GM12878 (cell line): ENCODE measurements around the gene LKAAEAR1. TPM values are rescaled to one million over a fixed set of nuclear protein-coding genes. Genes with fewer than 3 reads are reported as not detected.

Source experiments
- ATAC-seq: fragments of 200-7000 bp; cut with Tn5 transposase; 3 replicates; pipeline ENCODE4 v1.9.1; 2020; ENCODE audit warnings: mild to moderate bottlenecking, moderate library complexity
- BruUV-seq: library from RNA; stranded (reverse); fragments of 400-500 nt; replicated peaks from 2 replicates; lab custom pipeline; 2021; lab: Mats Ljungman, UMichigan
- CTCF ChIA-PET: fragments of 300-600 bp; sonication (Branson Sonifier 250); formaldehyde crosslinking; extraction: SDS; loops from one replicate; lab custom pipeline; 2021; ENCODE audit warnings: inconsistent platforms; lab: Yijun Ruan, JAX
- POLR2A ChIA-PET: fragments of 350-600 bp; formaldehyde crosslinking; extraction: SDS; loops from one replicate; lab custom pipeline; 2021; ENCODE audit warnings: inconsistent platforms; lab: Charles Lee
- RAD21 ChIA-PET: fragments of 300-600 bp; sonication (Branson Sonifier 250); formaldehyde crosslinking; loops from one replicate; lab custom pipeline; 2023; ENCODE audit warnings: antibody characterized with exemption; ENCODE audit not compliant: unreplicated experiment; lab: Charles Lee
- SMC1A ChIA-PET: fragments of 300-600 bp; sonication (Branson Sonifier 250); formaldehyde crosslinking; loops from one replicate; lab custom pipeline; 2023; ENCODE audit not compliant: unreplicated experiment, uncharacterized antibody; lab: Charles Lee
- DNase-seq: peaks from one replicate; pipeline ENCODE4 v3.0.0-alpha.2; 2011; ENCODE audit warnings: low read depth, low spot score
- FAIRE-seq: peaks from 3 replicates; lab custom pipeline; 2011; peaks lifted over from hg19 to GRCh38; lab: Jason Lieb, UNC
- H2AFZ ChIP-seq: 2 replicates; pipeline ENCODE4 v1.6.0; 2011; ENCODE audit warnings: low read depth, low read length, control low read depth; ENCODE audit not compliant: control insufficient read depth
- H3K27ac ChIP-seq: 2 replicates; pipeline ENCODE4 v1.5.1; 2011; ENCODE audit warnings: control low read depth; ENCODE audit not compliant: control insufficient read depth, insufficient read depth
- H3K27me3 ChIP-seq, 2 experiments: replicated peaks in 1 of 2; 2 replicates each; pipeline versions ENCODE4 v1.6.0 to v1.6.1; 2011; ENCODE audit warnings: low read length in 1 of 2; ENCODE audit not compliant: control insufficient read depth in 2 of 2, insufficient read depth in 2 of 2
- H3K36me3 ChIP-seq, 2 experiments: 2 replicates each; pipeline ENCODE4 v1.5.1; 2011; ENCODE audit warnings: low read length in 1 of 2; ENCODE audit not compliant: control insufficient read depth in 2 of 2, insufficient read depth in 2 of 2
- H3K4me1 ChIP-seq: 2 replicates; pipeline ENCODE4 v1.6.1; 2011; ENCODE audit warnings: mild to moderate bottlenecking, low read length, moderate library complexity, mixed read lengths; ENCODE audit not compliant: control insufficient read depth, insufficient read depth
- H3K4me2 ChIP-seq: 2 replicates; pipeline ENCODE4 v1.6.0; 2011; ENCODE audit warnings: control low read depth; ENCODE audit not compliant: control insufficient read depth, insufficient read depth
- H3K4me3 ChIP-seq: fragments of 200-600 bp; sonication (generic); 2 replicates; pipeline ENCODE4 v1.5.1; 2016
- H3K79me2 ChIP-seq: 2 replicates; pipeline ENCODE4 v1.6.0; 2011; ENCODE audit warnings: low read length; ENCODE audit not compliant: control insufficient read depth, insufficient read depth
- H3K9ac ChIP-seq: 2 replicates; pipeline ENCODE4 v1.8.0; 2011; ENCODE audit warnings: low read length, control low read depth, mixed read lengths; ENCODE audit not compliant: control insufficient read depth, insufficient read depth
- H3K9me3 ChIP-seq: replicated peaks from 3 replicates; pipeline ENCODE4 v1.5.1; 2011; ENCODE audit warnings: mild to moderate bottlenecking, low read length; ENCODE audit not compliant: control insufficient read depth, insufficient read depth
- H4K20me1 ChIP-seq: 2 replicates; pipeline ENCODE4 v1.6.0; 2011; ENCODE audit not compliant: control insufficient read depth, insufficient read depth
- ASH2L ChIP-seq: fragments of 300-600, 200-600 bp; sonication (generic); IDR thresholded peaks from 2 replicates; pipeline ENCODE4 v1.6.1; 2017; ENCODE audit warnings: low read depth, mild to moderate bottlenecking, borderline replicate concordance
- MEF2A ChIP-seq: IDR thresholded peaks from 2 replicates; pipeline ENCODE4 v1.6.1; 2011; ENCODE audit warnings: low read depth, mild to moderate bottlenecking, low read length, moderate library complexity; ENCODE audit not compliant: insufficient read depth
- MTA2 ChIP-seq: fragments of 450-650 bp; IDR thresholded peaks from 2 replicates; pipeline ENCODE4 v1.6.1; 2016; ENCODE audit warnings: low read depth, mild to moderate bottlenecking, moderate library complexity
- MYB ChIP-seq: fragments of 150-350 bp; IDR thresholded peaks from 2 replicates; pipeline ENCODE4 v1.6.1; 2014; ENCODE audit warnings: mild to moderate bottlenecking, low read depth, low read length, borderline replicate concordance
- NBN ChIP-seq: fragments of 450-650 bp; IDR thresholded peaks from 2 replicates; pipeline ENCODE4 v1.6.1; 2016
- NR2C1 ChIP-seq: fragments of 450-650 bp; IDR thresholded peaks from 2 replicates; pipeline ENCODE4 v1.6.1; 2017; ENCODE audit warnings: antibody characterized with exemption, mild to moderate bottlenecking, moderate library complexity
- POLR2A ChIP-seq: IDR thresholded peaks from 2 replicates; pipeline ENCODE4 v1.6.1; 2011; ENCODE audit warnings: low read depth, mild to moderate bottlenecking, low read length
- RFX5 ChIP-seq: IDR thresholded peaks from 2 replicates; pipeline ENCODE4 v1.6.1; 2011; ENCODE audit warnings: low read depth, low read length, improper control_type of control experiment
- RUNX3 ChIP-seq: IDR thresholded peaks from 2 replicates; pipeline ENCODE4 v1.6.1; 2012; ENCODE audit warnings: low read length, inconsistent platforms
- SRF ChIP-seq, 2 experiments: IDR thresholded peaks; 2 replicates each; pipeline ENCODE4 v1.6.1; 2011; ENCODE audit warnings: low read depth in 2 of 2, low read length in 2 of 2, mild to moderate bottlenecking in 1 of 2, moderate library complexity in 1 of 2
- TARDBP ChIP-seq: IDR thresholded peaks from 2 replicates; pipeline ENCODE4 v1.6.1; 2016; ENCODE audit warnings: borderline replicate concordance
- YY1 ChIP-seq: IDR thresholded peaks from 2 replicates; pipeline ENCODE4 v1.6.1; 2011; ENCODE audit warnings: low read depth, mild to moderate bottlenecking, low read length
- WGBS: methylation state at CpG from one replicate; pipeline ENCODE4 v1.1.6; 2016; ENCODE audit warnings: low lambda C conversion rate; ENCODE audit not compliant: insufficient replicate concordance, insufficient coverage; ENCODE audit errors: missing lambda C conversion rate; 5-methylcytosine and 5-hydroxymethylcytosine counted together
- in situ Hi-C: fragments of 300-500 bp; cut with MboI; formaldehyde crosslinking; loops from 9 replicates; pipeline ENCODE4 v1.14.3; 2018; ENCODE audit warnings: mixed read lengths
- intact Hi-C: fragments of 100-400 bp; cut with micrococcal nuclease; formaldehyde crosslinking; loops from one replicate; pipeline ENCODE4 v1.14.2; 2022; ENCODE audit not compliant: unreplicated experiment
- polyA plus RNA-seq, 11 experiments: library from polyadenylated mRNA; depleted of rRNA in 4 of 11; unstranded in 6 of 11; stranded (reverse) in 5 of 11; fragments of >200 nt; fragmentation: Nextera tagmentation in 4 of 11; fragmentation: Illumina TruSeq in 1 of 11; extraction: Ambion mirVana in 4 of 11; extraction: Trizol in 1 of 11; gene quantifications; 1 replicate in 1 of 11; 2 replicates in 10 of 11; pipeline versions ENCODE4 v1.2.1 to v1.2.3, GENCODE V29; 2011 to 2016; ENCODE audit warnings: inconsistent platforms in 2 of 11, missing spikeins in 2 of 11, low read depth in 1 of 11
- total RNA-seq, 4 experiments: library from RNA; depleted of rRNA in 3 of 4; stranded (reverse); fragments of >200 nt in 3 of 4; fragmentation: Illumina TruSeq in 1 of 4; extraction: Trizol in 1 of 4; gene quantifications; 2 replicates each; pipeline versions ENCODE4 v1.2.1 to v1.2.3, GENCODE V29; 2013 to 2021
- TF ChIP-seq, protein P1 (sequence below): fragments of 450-650 bp; IDR thresholded peaks from 2 replicates; pipeline ENCODE4 v1.6.1; 2017; ENCODE audit warnings: mild to moderate bottlenecking, moderate library complexity
- TF ChIP-seq, protein P2 (sequence below): IDR thresholded peaks from 2 replicates; pipeline ENCODE4 v1.6.1; 2012; ENCODE audit warnings: low read depth, low read length, improper control_type of control experiment

The LKAAEAR1 gene
- total and polyA plus RNA-seq, 10 of the 15 experiments (the other 5 are each of a cell fraction or from before 2014, with no cell fraction given) = not detected

DNA sequence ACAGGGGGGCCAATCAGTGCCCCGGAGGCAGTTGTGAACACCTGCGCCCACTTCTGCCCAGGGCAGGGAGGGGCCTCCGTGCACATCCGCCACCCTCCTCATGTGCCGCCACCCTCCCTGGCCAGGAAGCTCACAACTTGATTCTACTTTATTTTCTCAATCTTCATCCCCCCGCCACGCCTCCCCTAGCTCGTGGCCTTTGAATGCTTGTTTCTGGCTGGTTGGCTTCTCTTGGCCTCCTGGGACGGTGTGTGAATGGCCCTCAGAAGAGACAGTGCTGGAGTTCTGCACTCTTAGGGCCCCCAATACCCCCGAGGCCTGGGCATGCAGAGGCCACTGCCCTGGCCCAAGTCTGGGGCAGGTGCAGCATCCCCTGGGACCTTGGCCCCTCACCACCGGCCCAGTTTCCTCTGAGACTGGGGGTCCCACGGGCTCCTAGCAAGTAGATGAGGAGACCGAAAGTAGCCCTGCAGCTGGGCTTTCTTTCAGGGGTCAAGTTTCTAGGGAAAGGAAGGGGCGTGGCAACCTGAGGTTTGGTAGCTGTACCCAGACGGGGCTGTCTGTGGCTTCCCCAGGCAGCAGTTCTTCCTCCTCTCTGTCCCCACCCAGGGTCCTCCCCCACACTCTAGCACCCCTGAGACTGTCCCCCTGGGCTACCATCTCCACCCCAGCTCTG, 6.2 kb downstream of the LKAAEAR1 start (continued):
- TF ChIP-seq RUNX3 = peak; percentile 42; the same call in 1 of the 2 replicates
- TF ChIP-seq YY1 = no peak
- TF ChIP-seq MYB = no peak
- peak; percentile 80 for TF ChIP-seq NR2C1
- 0 out of 2 replicates have a peak, but pooled peaks have one; percentile 4 for TF ChIP-seq RFX5
- no peak for TF ChIP-seq ASH2L
- TF ChIP-seq, protein P1, sequence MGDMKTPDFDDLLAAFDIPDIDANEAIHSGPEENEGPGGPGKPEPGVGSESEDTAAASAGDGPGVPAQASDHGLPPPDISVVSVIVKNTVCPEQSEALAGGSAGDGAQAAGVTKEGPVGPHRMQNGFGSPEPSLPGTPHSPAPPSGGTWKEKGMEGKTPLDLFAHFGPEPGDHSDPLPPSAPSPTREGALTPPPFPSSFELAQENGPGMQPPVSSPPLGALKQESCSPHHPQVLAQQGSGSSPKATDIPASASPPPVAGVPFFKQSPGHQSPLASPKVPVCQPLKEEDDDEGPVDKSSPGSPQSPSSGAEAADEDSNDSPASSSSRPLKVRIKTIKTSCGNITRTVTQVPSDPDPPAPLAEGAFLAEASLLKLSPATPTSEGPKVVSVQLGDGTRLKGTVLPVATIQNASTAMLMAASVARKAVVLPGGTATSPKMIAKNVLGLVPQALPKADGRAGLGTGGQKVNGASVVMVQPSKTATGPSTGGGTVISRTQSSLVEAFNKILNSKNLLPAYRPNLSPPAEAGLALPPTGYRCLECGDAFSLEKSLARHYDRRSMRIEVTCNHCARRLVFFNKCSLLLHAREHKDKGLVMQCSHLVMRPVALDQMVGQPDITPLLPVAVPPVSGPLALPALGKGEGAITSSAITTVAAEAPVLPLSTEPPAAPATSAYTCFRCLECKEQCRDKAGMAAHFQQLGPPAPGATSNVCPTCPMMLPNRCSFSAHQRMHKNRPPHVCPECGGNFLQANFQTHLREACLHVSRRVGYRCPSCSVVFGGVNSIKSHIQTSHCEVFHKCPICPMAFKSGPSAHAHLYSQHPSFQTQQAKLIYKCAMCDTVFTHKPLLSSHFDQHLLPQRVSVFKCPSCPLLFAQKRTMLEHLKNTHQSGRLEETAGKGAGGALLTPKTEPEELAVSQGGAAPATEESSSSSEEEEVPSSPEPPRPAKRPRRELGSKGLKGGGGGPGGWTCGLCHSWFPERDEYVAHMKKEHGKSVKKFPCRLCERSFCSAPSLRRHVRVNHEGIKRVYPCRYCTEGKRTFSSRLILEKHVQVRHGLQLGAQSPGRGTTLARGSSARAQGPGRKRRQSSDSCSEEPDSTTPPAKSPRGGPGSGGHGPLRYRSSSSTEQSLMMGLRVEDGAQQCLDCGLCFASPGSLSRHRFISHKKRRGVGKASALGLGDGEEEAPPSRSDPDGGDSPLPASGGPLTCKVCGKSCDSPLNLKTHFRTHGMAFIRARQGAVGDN = no peak

DNA sequence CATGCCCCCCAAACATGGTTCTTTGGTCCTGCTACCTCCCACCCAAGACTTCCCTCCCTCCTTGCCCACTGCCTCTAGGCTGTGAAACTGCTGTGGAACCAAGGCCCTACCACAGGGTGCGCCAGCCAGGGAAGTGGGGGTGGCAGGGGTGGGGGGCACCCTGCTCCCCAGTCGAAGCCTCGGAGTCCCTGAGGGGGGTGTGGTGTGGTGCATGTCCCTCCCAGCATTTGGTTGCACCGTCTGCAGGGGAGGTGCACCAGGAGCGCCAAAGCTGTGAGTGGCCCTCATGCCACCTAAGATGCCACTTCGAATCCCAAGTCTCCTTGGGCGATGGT, 6.7 kb downstream of the LKAAEAR1 start:
- peak; percentile 5; the same call in 2 of the 3 replicates for ATAC-seq
- SMC1A ChIA-PET = interaction anchor here (1.0 to 2.8 kb wide), 5 partner anchors 11 to 38 kb away, joined by 3 to 10 read pairs (median 7); partner anchors contain the start of gene TCEA2
- in situ Hi-C loops = no loop called here
- peak overlapping the region; percentile 83 for H3K4me3 ChIP-seq
- peak overlapping the region; percentile 97 for H3K4me2 ChIP-seq
- FAIRE-seq = peak; percentile 75
- H3K27ac ChIP-seq = peak overlapping the region; percentile 85
- WGBS = 2% methylated on average over 7 of the region's 7 CpGs
- peaks cover 30% of the 10 kb centered on the region for H3K79me2 ChIP-seq
- no TSS peak for BruUV-seq
- peak overlapping the region; percentile 91 for H3K9ac ChIP-seq
- intact Hi-C loops = no loop called here
- H2AFZ ChIP-seq = no peak overlapping the region
- no peaks in the 10 kb centered on the region for H4K20me1 ChIP-seq
- H3K36me3 ChIP-seq = peaks cover under 1 to 18% of the 10 kb centered on the region in 2 experiments
- no peak for DNase-seq
- POLR2A ChIA-PET = interaction anchor here (0.8 to 3.5 kb wide), 7 partner anchors 13 to 97 kb away, joined by 4 to 14 read pairs (median 10); partner anchors contain the start of genes C20orf204, PRPF6 and SAMD10
- TF ChIP-seq MEF2A (no peak), SRF (IDR thresholded peaks at IDR 0.05; ENCODE audit: low read depth in 2 of 2, low read length in 2 of 2) (no peak), NBN (0 out of 2 replicates have a peak, but pooled peaks have one; percentile 2), MTA2 (no peak), TARDBP (no peak), POLR2A (0 out of 2 replicates have a peak, but pooled peaks have one; percentile 10)
- TF ChIP-seq, protein P2, sequence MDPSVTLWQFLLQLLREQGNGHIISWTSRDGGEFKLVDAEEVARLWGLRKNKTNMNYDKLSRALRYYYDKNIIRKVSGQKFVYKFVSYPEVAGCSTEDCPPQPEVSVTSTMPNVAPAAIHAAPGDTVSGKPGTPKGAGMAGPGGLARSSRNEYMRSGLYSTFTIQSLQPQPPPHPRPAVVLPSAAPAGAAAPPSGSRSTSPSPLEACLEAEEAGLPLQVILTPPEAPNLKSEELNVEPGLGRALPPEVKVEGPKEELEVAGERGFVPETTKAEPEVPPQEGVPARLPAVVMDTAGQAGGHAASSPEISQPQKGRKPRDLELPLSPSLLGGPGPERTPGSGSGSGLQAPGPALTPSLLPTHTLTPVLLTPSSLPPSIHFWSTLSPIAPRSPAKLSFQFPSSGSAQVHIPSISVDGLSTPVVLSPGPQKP = no peak
- RAD21 ChIA-PET = interaction anchor here (0.7 to 3.0 kb wide), 6 partner anchors 15 to 540 kb away, joined by 3 to 10 read pairs (median 7); partner anchors contain the start of genes PTK6, SAMD10 and TCEA2
- H3K27me3 ChIP-seq = no peaks in the 10 kb centered on the region
- CTCF ChIA-PET = interaction anchor here (0.6 to 3.9 kb wide), 10 partner anchors 8 to 455 kb away, joined by 3 to 22 read pairs (median 6); no protein-coding TSS in a partner anchor
- H3K9me3 ChIP-seq = no peaks in the 10 kb centered on the region
- peaks cover 19% of the 10 kb centered on the region; the same call in 1 of the 2 replicates for H3K4me1 ChIP-seq
